Breast epithelium (tissue), 3 donors: ENCODE results near the gene DEAF1.

ENCODE experiments used
- CTCF ChIP-seq, 3 donors: fragments of 450-650 bp; IDR thresholded peaks; one replicate each; pipeline ENCODE4 v1.5.1; 2016 to 2017; ENCODE audit warnings: antibody characterized with exemption in 3 of 3, mild to moderate bottlenecking in 3 of 3, moderate library complexity in 3 of 3
- POLR2A ChIP-seq: fragments of 450-650 bp; IDR thresholded peaks from one replicate; pipeline ENCODE4 v1.6.1; 2016; ENCODE audit warnings: antibody characterized with exemption, mild to moderate bottlenecking, moderate library complexity
- POLR2AphosphoS5 ChIP-seq, 3 donors: sonication (generic); formaldehyde crosslinking; IDR thresholded peaks; one replicate each; pipeline ENCODE4 v1.6.1; 2017; ENCODE audit warnings: antibody characterized with exemption in 3 of 3

GRCh38 chr11:619628-620050, 75.4 kb downstream of the DEAF1 start:
- TF ChIP-seq CTCF (IDR thresholded peaks at IDR 0.05) (no peak), POLR2A (no peak), POLR2AphosphoS5 (IDR thresholded peaks at IDR 0.05) (no peak)
